HG02870 (cell line): ENCODE results near the gene PHF14.

Experiments used
- ATAC-seq: cut with Tn5 transposase; IDR thresholded peaks from one replicate; pipeline ENCODE4 v1.9.1; 2021; ENCODE audit warnings: mild to moderate bottlenecking, moderate library complexity; ENCODE audit not compliant: unreplicated experiment

PHF14 gene

GRCh38 chr7:11206177-11206899 is 232.7 kb downstream of the PHF14 start:
- ATAC-seq: no peak

- no peak for ATAC-seq
These were observed 233.9 kb downstream of the PHF14 start for GRCh38 chr7:11207565-11207964.

- ATAC-seq: no peak
These were observed 235.3 kb downstream of the PHF14 start for GRCh38 chr7:11208883-11209465.

- ATAC-seq: no peak
These were observed 236.7 kb downstream of the PHF14 start for GRCh38 chr7:11210374-11210773.

GRCh38 chr7:11212080-11212711 is 238.5 kb downstream of the PHF14 start:
- peak; percentile 81 for ATAC-seq

GRCh38 chr7:11212816-11213215 is 239.1 kb downstream of the PHF14 start:
- no peak for ATAC-seq

GRCh38 chr7:11213266-11213665 is 239.6 kb downstream of the PHF14 start:
- ATAC-seq: no peak

- no peak for ATAC-seq
These were observed 242.6 kb downstream of the PHF14 start for GRCh38 chr7:11216276-11216675.

- no peak for ATAC-seq
These were observed 244.3 kb downstream of the PHF14 start for GRCh38 chr7:11217848-11218565.
